ENCODE measurements around the gene TRPM1.

GRCh38 chr15:31005660-31006059 is 95.9 kb downstream of the TRPM1 start:
- TF ChIP-seq MAX (CRISPR knock-in tag; IDR thresholded peaks at IDR 0.05) (no peak), ZNF138 (CRISPR knock-in tag; conservative IDR thresholded peaks at IDR 0.05) (no peak), CREM (CRISPR knock-in tag; IDR thresholded peaks at IDR 0.05) (no peak), ARID4B (CRISPR knock-in tag; IDR thresholded peaks at IDR 0.05; ENCODE audit: borderline replicate concordance) (no peak), CTCF (IDR thresholded peaks at IDR 0.05) (no peak), ATF1 (CRISPR knock-in tag; IDR thresholded peaks at IDR 0.05) (no peak), HMGXB4 (CRISPR knock-in tag; IDR thresholded peaks at IDR 0.05) (no peak), ATF6 (CRISPR knock-in tag; IDR thresholded peaks at IDR 0.05) (no peak)

Measured in WTC11 (cell line).